ENCODE measurements around the gene MROH2A. TPM values are rescaled to one million over a fixed set of nuclear protein-coding genes. Genes with fewer than 3 reads are reported as not detected.
A peak's percentile ranks its signal among the peaks of the same experiment; 100 is the strongest.

MROH2A gene
- total and polyA plus RNA-seq, 2 experiments from 2014 or later, result 0.12 TPM; not detected in 1

DNA sequence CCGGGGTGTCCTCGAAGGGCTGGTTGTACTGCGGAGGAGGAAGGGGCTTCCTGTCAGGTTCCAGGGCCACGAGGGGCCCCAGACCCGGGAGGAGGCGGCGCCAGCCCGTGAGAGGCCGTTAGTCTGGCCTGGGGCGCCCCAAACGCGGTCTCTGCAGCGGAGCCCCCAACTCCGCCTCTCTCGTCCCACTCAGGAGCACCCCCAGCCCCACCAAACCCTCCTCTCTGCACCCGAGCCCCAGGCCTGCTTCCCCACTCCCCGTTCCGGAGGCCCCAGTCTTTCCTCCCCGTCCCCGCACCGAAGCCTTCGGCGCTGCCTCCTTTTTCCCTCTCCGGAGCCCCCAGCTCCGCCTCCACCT, 75.7 kb downstream of the MROH2A start:
- no peaks in the 10 kb centered on the region for H3K27me3 ChIP-seq
- peak overlapping the region; percentile 59 for H3K27ac ChIP-seq
- peaks cover 21% of the 10 kb centered on the region for H3K4me1 ChIP-seq (ENCODE audit: low read depth)
- H3K9me3 ChIP-seq (ENCODE audit: low read depth), result no peaks in the 10 kb centered on the region
- peak overlapping the region; percentile 88 for H3K4me3 ChIP-seq
- DNase-seq (ENCODE audit: low read depth in 1 of 2, low spot score in 1 of 2), result no peak
- TF ChIP-seq, protein P1, sequence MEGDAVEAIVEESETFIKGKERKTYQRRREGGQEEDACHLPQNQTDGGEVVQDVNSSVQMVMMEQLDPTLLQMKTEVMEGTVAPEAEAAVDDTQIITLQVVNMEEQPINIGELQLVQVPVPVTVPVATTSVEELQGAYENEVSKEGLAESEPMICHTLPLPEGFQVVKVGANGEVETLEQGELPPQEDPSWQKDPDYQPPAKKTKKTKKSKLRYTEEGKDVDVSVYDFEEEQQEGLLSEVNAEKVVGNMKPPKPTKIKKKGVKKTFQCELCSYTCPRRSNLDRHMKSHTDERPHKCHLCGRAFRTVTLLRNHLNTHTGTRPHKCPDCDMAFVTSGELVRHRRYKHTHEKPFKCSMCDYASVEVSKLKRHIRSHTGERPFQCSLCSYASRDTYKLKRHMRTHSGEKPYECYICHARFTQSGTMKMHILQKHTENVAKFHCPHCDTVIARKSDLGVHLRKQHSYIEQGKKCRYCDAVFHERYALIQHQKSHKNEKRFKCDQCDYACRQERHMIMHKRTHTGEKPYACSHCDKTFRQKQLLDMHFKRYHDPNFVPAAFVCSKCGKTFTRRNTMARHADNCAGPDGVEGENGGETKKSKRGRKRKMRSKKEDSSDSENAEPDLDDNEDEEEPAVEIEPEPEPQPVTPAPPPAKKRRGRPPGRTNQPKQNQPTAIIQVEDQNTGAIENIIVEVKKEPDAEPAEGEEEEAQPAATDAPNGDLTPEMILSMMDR (IDR thresholded peaks at IDR 0.05; ENCODE audit: low read depth, low read length), result no peak
- no peaks in the 10 kb centered on the region for H3K36me3 ChIP-seq

GRCh38 chr2:233854241-233854981, 76.3 kb downstream of the MROH2A start, which contains the start of gene HJURP:
Gene HJURP, minus strand, starts transcription at chr2:233854535. Its CDS starts 35 bp downstream, at chr2:233854500.
- no peaks in the 10 kb centered on the region for H3K9me3 ChIP-seq (ENCODE audit: low read depth)
- peak within 1 kb of the TSS; percentile 88 for H3K4me3 ChIP-seq
- no peaks in the 10 kb centered on the region for H3K36me3 ChIP-seq
- DNase-seq (ENCODE audit: low read depth in 1 of 2, low spot score in 1 of 2), result peak; percentile 96
- peaks cover 17% of the 10 kb centered on the region for H3K4me1 ChIP-seq (ENCODE audit: low read depth)
- no peaks in the 10 kb centered on the region for H3K27me3 ChIP-seq
- H3K27ac ChIP-seq, result peak within 1 kb of the TSS; percentile 59
- TF ChIP-seq, protein P1 (IDR thresholded peaks at IDR 0.05; ENCODE audit: low read depth, low read length), result no peak

DNA sequence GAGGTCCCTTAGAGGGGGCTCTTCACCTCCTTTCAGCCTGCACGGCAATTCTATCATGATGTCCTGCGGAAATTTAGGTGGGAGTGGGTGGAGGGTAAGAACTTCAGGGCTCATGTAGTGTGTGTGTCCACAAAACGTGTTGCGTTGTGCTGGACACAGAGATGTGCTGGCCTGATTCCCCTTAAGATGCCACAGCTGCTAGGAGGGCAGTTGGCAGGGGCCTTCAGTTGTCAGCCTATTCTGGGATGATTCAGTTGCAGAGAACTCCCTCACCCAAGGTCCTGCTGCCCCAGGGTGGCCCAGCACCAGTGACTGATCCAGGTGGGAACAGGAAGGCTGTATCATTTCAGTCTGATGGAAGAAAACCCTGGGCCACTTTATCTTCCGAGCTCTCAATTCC, 77.2 kb downstream of the MROH2A start:
- no peaks in the 10 kb centered on the region for H3K27me3 ChIP-seq
- TF ChIP-seq, protein P1 (IDR thresholded peaks at IDR 0.05; ENCODE audit: low read depth, low read length), result no peak
- no peak overlapping the region for H3K27ac ChIP-seq
- H3K4me3 ChIP-seq, result no peak overlapping the region
- H3K9me3 ChIP-seq (ENCODE audit: low read depth), result no peaks in the 10 kb centered on the region
- H3K36me3 ChIP-seq, result no peaks in the 10 kb centered on the region
- no peak for DNase-seq (ENCODE audit: low read depth in 1 of 2, low spot score in 1 of 2)
- peaks cover 8% of the 10 kb centered on the region for H3K4me1 ChIP-seq (ENCODE audit: low read depth)

DNA sequence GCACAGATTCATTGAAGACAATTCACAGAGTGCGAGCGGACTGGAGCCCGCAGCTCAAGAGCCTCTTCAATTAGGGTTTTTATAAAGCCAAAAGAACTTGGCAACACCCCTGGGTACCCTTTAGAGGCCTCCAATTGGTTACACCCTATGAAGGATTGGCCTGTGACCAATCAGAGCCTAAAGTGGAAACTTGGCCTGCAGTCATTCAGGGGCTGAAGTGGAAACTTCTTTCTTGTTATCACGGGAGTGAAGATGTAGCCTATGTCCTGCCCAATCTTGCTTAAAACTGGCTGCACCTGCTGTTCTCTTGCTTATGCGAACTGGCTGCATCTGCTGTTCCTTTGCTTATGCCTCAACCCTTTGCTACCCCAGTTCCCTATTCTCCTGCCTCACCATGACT, 78.1 kb downstream of the MROH2A start:
- no peaks in the 10 kb centered on the region for H3K9me3 ChIP-seq (ENCODE audit: low read depth)
- no peak overlapping the region for H3K27ac ChIP-seq
- no peak for DNase-seq (ENCODE audit: low read depth in 1 of 2, low spot score in 1 of 2)
- TF ChIP-seq, protein P1 (IDR thresholded peaks at IDR 0.05; ENCODE audit: low read depth, low read length), result no peak
- no peak overlapping the region for H3K4me3 ChIP-seq
- no peaks in the 10 kb centered on the region for H3K27me3 ChIP-seq
- no peaks in the 10 kb centered on the region for H3K4me1 ChIP-seq (ENCODE audit: low read depth)
- H3K36me3 ChIP-seq, result no peaks in the 10 kb centered on the region

GRCh38 chr2:233857511-233858141, 79.5 kb downstream of the MROH2A start:
- Histone ChIP-seq H3K27me3 (no peaks in the 10 kb centered on the region), H3K9me3 (ENCODE audit: low read depth) (no peaks in the 10 kb centered on the region), H3K4me3 (no peak overlapping the region), H3K36me3 (no peaks in the 10 kb centered on the region), H3K4me1 (ENCODE audit: low read depth) (no peaks in the 10 kb centered on the region), H3K27ac (no peak overlapping the region)
- TF ChIP-seq, protein P1 (IDR thresholded peaks at IDR 0.05; ENCODE audit: low read depth, low read length), result peak; percentile 67
- DNase-seq (ENCODE audit: low read depth in 1 of 2, low spot score in 1 of 2), result peak; percentile 38 to 41

Data from cardiac muscle cell (in vitro differentiated cells and primary cell).